Mesendoderm (in vitro differentiated cells): Measurements from ENCODE around the gene FCN2.

Experiments used
- DNase-seq: peaks from one replicate; pipeline ENCODE4 v3.0.0; 2013
- H2AK5ac ChIP-seq: 2 replicates; pipeline ENCODE4 v1.6.1; 2013; ENCODE audit warnings: low read length, inconsistent platforms
- H2BK120ac ChIP-seq: 2 replicates; pipeline ENCODE4 v1.6.1; 2013; ENCODE audit warnings: low read depth, mild to moderate bottlenecking, low read length, moderate library complexity, mixed read lengths
- H2BK15ac ChIP-seq: replicated peaks from 2 replicates; pipeline ENCODE4 v1.6.1; 2013; ENCODE audit warnings: low read depth, mild to moderate bottlenecking, moderate library complexity
- H2BK5ac ChIP-seq: 2 replicates; pipeline ENCODE4 v1.6.1; 2013; ENCODE audit warnings: low read length, inconsistent platforms
- H3K18ac ChIP-seq: 2 replicates; pipeline ENCODE4 v1.6.1; 2013; ENCODE audit warnings: mild to moderate bottlenecking, low read length, mixed read lengths
- H3K23ac ChIP-seq: one replicate; pipeline ENCODE4 v1.6.1; 2013; ENCODE audit warnings: low read length
- H3K27ac ChIP-seq: 2 replicates; pipeline ENCODE4 v1.5.1; 2013; ENCODE audit warnings: low read depth, mild to moderate bottlenecking, inconsistent platforms, low read length, moderate library complexity
- H3K27me3 ChIP-seq: 2 replicates; pipeline ENCODE4 v1.6.1; 2013; ENCODE audit warnings: low read length, control low read depth, mild to moderate bottlenecking, inconsistent platforms; ENCODE audit not compliant: insufficient read depth, poor library complexity
- H3K36me3 ChIP-seq: 2 replicates; pipeline ENCODE4 v1.6.1; 2013; ENCODE audit warnings: low read length, inconsistent platforms; ENCODE audit not compliant: control insufficient read depth, insufficient read depth
- H3K4ac ChIP-seq: one replicate; pipeline ENCODE4 v1.6.1; 2013; ENCODE audit warnings: low read depth, mild to moderate bottlenecking, low read length, moderate library complexity
- H3K4me1 ChIP-seq: 2 replicates; pipeline ENCODE4 v1.6.1; 2013; ENCODE audit warnings: low read depth, low read length, inconsistent platforms; ENCODE audit not compliant: control insufficient read depth
- H3K4me2 ChIP-seq: 2 replicates; pipeline ENCODE4 v1.6.1; 2013; ENCODE audit warnings: low read length
- H3K4me3 ChIP-seq: 2 replicates; pipeline ENCODE4 v1.5.1; 2013; ENCODE audit warnings: mild to moderate bottlenecking, low read length
- H3K56ac ChIP-seq: one replicate; pipeline ENCODE4 v1.6.1; 2013; ENCODE audit warnings: low read length
- H3K79me1 ChIP-seq: 2 replicates; pipeline ENCODE4 v1.6.1; 2013; ENCODE audit warnings: low read length, inconsistent platforms
- H3K79me2 ChIP-seq: 2 replicates; pipeline ENCODE4 v1.6.1; 2013; ENCODE audit warnings: mild to moderate bottlenecking, low read length; ENCODE audit not compliant: control insufficient read depth, insufficient read depth
- H3K9ac ChIP-seq: 2 replicates; pipeline ENCODE4 v1.6.1; 2013; ENCODE audit warnings: low read length, inconsistent platforms
- H4K5ac ChIP-seq: one replicate; pipeline ENCODE4 v1.6.1; 2013; ENCODE audit warnings: low read length
- H4K8ac ChIP-seq: one replicate; pipeline ENCODE4 v1.6.1; 2013; ENCODE audit warnings: low read depth, mild to moderate bottlenecking, control low read depth, low read length, moderate library complexity
- WGBS: extraction: QIAGEN DNeasy Blood & Tissue Kit; methylation state at CpG from one replicate; pipeline ENCODE4 v1.1.7; 2013; ENCODE audit warnings: low lambda C conversion rate, missing lambda C conversion rate; ENCODE audit not compliant: insufficient coverage; ENCODE audit errors: extremely low coverage; 5-methylcytosine and 5-hydroxymethylcytosine counted together

FCN2 gene

DNA sequence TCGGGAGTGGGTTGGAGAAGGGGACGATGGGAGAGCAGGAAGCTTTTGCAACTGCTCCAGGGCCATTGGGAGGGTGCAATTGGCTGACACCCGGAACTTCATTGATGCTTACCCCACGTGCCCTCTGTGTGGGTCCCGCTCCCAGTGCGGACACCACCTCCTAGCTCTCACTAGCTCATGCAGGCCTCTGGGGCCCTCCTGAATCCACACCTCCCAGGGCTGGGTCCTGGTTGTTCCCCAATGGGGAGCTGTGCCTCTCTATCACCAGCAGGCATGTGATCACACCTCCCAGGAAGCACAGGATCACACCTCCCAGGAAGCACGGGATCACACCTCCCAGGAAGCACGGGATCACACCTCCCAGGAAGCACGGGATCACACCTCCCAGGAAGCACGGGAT is 32.1 kb upstream of the FCN2 start:
- Histone ChIP-seq H3K4me2 (no peak overlapping the region), H3K4me3 (no peak overlapping the region), H3K18ac (no peak overlapping the region), H3K79me2 (no peaks in the 10 kb centered on the region), H3K27me3 (no peaks in the 10 kb centered on the region), H3K27ac (no peak overlapping the region), H3K4ac (no peak overlapping the region), H3K79me1 (no peaks in the 10 kb centered on the region), H2BK5ac (no peak overlapping the region), H3K9ac (no peak overlapping the region), H3K56ac (no peak overlapping the region), H4K5ac (no peak overlapping the region), H3K36me3 (peaks cover 2% of the 10 kb centered on the region), H3K4me1 (no peaks in the 10 kb centered on the region), H2BK15ac (no peak overlapping the region), H2AK5ac (no peak overlapping the region), H4K8ac (no peak overlapping the region), H3K23ac (no peak overlapping the region), H2BK120ac (no peak overlapping the region)
- no peak for DNase-seq
- no CpG with 5 or more reads among the region's 10 CpGs for WGBS

DNA sequence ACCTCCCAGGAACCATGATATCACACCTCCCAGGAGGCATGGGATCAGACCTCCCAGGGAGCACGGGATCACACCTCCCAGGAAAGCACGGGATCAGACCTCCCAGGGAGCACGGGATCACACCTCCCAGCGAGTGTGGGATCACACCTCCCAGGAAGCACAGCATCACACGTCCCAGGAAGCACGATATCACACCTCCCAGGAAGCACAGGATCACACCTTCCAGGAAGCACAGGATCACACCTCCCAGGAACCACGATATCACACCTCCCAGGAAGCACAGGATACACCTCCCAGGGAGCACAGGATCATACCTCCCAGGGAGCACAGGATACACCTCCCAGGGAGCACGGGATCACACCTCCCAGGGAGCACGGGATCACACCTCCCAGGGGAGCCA is 30.0 kb upstream of the FCN2 start:
- Histone ChIP-seq H3K4me3 (no peak overlapping the region), H2BK5ac (no peak overlapping the region), H3K4me2 (no peak overlapping the region), H3K27ac (no peak overlapping the region), H3K9ac (no peak overlapping the region), H4K8ac (no peak overlapping the region), H3K79me2 (no peaks in the 10 kb centered on the region), H3K4me1 (no peaks in the 10 kb centered on the region), H4K5ac (no peak overlapping the region), H2BK15ac (no peak overlapping the region), H3K4ac (no peak overlapping the region), H2AK5ac (no peak overlapping the region), H2BK120ac (no peak overlapping the region), H3K27me3 (no peaks in the 10 kb centered on the region), H3K36me3 (no peaks in the 10 kb centered on the region), H3K79me1 (no peaks in the 10 kb centered on the region), H3K23ac (no peak overlapping the region), H3K18ac (no peak overlapping the region), H3K56ac (no peak overlapping the region)
- no peak for DNase-seq
- no CpG with 5 or more reads among the region's 9 CpGs for WGBS

DNA sequence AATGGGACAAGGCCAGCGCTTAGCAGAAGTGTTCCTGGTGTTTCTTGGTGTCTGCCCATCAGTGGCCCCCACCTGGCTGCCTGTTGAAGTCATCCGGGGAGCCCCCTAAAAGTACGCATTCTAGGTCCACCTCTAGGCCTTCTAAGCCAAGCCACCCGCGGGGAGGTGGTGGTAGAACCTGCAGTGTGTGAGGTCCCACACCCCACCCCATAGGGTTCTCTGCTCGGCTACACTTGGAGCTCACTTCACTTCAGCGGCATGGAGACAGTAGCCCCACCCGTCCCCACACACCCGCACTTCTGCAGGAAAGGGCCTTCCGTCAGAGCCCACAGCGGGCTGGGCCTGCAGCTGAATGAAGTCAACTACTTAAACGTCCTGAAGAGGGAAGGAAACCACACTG is 29.6 kb upstream of the FCN2 start:
- Histone ChIP-seq H2AK5ac (no peak overlapping the region), H3K27ac (no peak overlapping the region), H3K4me2 (no peak overlapping the region), H4K5ac (no peak overlapping the region), H3K4me1 (no peaks in the 10 kb centered on the region), H2BK120ac (no peak overlapping the region), H3K79me1 (no peaks in the 10 kb centered on the region), H3K18ac (no peak overlapping the region), H2BK5ac (no peak overlapping the region), H3K36me3 (no peaks in the 10 kb centered on the region), H3K4me3 (no peak overlapping the region), H2BK15ac (no peak overlapping the region), H3K23ac (no peak overlapping the region), H3K56ac (no peak overlapping the region), H3K4ac (no peak overlapping the region), H3K27me3 (no peaks in the 10 kb centered on the region), H3K9ac (no peak overlapping the region), H4K8ac (no peak overlapping the region), H3K79me2 (no peaks in the 10 kb centered on the region)
- no peak for DNase-seq
- WGBS = no CpG with 5 or more reads among the region's 12 CpGs

DNA sequence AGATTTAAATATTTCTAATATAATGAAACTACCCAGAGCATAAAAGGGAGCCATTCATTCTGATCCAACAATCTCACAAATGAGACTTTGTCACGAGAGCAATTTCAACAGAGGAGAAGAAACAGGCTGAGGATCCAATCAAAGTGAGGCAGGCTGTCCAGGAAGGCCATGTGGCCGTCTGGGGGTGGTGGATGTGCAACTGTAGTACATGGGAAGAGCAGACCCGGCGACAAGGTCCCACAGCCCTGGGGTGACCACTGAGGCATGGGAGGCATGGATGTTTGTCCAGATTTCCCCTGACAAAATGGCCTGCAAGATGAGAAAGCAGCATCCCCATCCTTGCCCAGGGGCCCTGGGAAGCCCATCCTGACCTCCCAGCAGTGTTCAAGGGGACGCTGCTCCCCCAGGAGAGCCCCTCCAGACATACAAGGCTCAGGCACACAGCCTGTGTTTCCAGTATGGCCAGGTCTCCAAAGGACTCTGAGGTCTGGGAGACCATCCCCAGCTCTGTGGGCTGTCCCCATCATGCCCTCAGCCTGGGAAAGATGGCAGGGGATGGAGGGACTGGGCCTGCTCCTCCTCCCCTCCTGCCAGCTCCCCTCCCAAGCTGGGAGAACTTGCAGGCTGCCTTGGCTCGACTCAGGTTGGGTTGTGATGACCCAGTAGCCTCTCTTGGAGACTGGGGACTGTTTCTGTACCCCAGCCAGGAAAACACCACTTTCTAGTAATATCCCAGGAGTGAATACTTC is 27.5 kb upstream of the FCN2 start:
- no peaks in the 10 kb centered on the region for H3K79me1 ChIP-seq
- H3K4me2 ChIP-seq = no peak overlapping the region
- no peak overlapping the region for H3K18ac ChIP-seq
- no peak overlapping the region for H3K27ac ChIP-seq
- H4K5ac ChIP-seq = no peak overlapping the region
- no peaks in the 10 kb centered on the region for H3K27me3 ChIP-seq
- no CpG with 5 or more reads among the region's 6 CpGs for WGBS
- no peak overlapping the region for H2AK5ac ChIP-seq
- DNase-seq = no peak
- no peak overlapping the region for H3K56ac ChIP-seq
- no peak overlapping the region for H2BK5ac ChIP-seq
- H3K4ac ChIP-seq = no peak overlapping the region
- no peaks in the 10 kb centered on the region for H3K79me2 ChIP-seq
- H3K9ac ChIP-seq = no peak overlapping the region
- no peak overlapping the region for H4K8ac ChIP-seq
- no peak overlapping the region for H3K4me3 ChIP-seq
- H3K36me3 ChIP-seq = no peaks in the 10 kb centered on the region
- no peak overlapping the region for H2BK15ac ChIP-seq
- H3K23ac ChIP-seq = no peak overlapping the region
- H2BK120ac ChIP-seq = no peak overlapping the region
- no peaks in the 10 kb centered on the region for H3K4me1 ChIP-seq

DNA sequence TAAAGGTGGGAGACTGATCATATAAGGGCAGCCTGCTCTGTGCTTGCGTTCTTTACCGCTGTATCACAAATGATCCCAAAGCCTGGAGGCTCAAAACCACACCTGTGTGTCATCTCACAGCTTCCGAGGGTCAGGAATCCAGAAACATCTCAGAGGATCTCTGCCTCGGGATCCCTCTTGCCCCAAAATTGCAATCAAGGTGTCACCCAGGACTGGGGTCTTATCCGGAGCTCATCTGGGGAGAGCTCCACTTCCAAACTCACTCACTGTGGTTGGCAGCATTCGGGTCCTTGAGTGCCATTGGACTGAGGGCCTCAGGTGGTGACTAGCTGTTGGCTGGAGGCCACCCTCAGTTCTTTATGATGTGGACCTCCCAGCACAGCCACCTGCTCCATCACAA is 26.7 kb upstream of the FCN2 start:
- Histone ChIP-seq H4K8ac (no peak overlapping the region), H3K56ac (no peak overlapping the region), H4K5ac (no peak overlapping the region), H3K27me3 (no peaks in the 10 kb centered on the region), H3K4me2 (no peak overlapping the region), H3K79me2 (no peaks in the 10 kb centered on the region), H3K4ac (no peak overlapping the region), H3K23ac (no peak overlapping the region), H3K36me3 (no peaks in the 10 kb centered on the region), H2BK15ac (no peak overlapping the region), H3K4me1 (no peaks in the 10 kb centered on the region), H3K79me1 (no peaks in the 10 kb centered on the region), H2BK120ac (no peak overlapping the region), H2AK5ac (no peak overlapping the region), H3K27ac (no peak overlapping the region), H3K18ac (no peak overlapping the region), H3K4me3 (no peak overlapping the region), H2BK5ac (no peak overlapping the region), H3K9ac (no peak overlapping the region)
- DNase-seq = no peak
- WGBS = no CpG with 5 or more reads among the region's 6 CpGs

DNA sequence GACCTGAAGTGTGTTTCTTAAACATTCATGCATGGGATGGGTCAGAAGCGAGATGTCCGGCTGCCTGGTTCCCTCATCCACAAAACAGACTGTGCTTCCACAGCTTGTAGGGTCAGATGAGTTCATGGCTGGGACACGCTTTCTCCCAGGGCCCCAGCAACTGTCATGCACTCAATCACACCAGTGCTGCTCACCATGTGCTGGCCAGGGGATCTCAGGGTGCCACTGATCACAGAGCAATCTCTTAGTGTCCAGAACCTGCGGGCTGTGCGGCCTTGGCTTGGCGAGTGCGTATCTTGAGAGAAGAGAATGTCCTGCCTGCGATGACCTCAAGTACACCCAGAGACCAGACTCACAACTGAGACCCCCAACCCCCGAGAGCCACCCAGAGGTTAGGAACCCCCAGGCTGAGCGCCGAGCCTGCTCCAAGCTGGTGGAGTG is 26.0 kb upstream of the FCN2 start:
- no peak overlapping the region for H2BK120ac ChIP-seq
- H3K27me3 ChIP-seq = no peaks in the 10 kb centered on the region
- no peak overlapping the region for H3K23ac ChIP-seq
- H3K4me2 ChIP-seq = no peak overlapping the region
- H3K4me1 ChIP-seq = no peaks in the 10 kb centered on the region
- H4K5ac ChIP-seq = no peak overlapping the region
- H3K27ac ChIP-seq = no peak overlapping the region
- H3K79me2 ChIP-seq = no peaks in the 10 kb centered on the region
- no peak overlapping the region for H2BK5ac ChIP-seq
- H3K36me3 ChIP-seq = no peaks in the 10 kb centered on the region
- no peak overlapping the region for H2AK5ac ChIP-seq
- H3K9ac ChIP-seq = no peak overlapping the region
- no peak overlapping the region for H3K18ac ChIP-seq
- no peak overlapping the region for H4K8ac ChIP-seq
- H3K4me3 ChIP-seq = no peak overlapping the region
- H2BK15ac ChIP-seq = no peak overlapping the region
- no peak for DNase-seq
- no peak overlapping the region for H3K4ac ChIP-seq
- no peaks in the 10 kb centered on the region for H3K79me1 ChIP-seq
- WGBS = no CpG with 5 or more reads among the region's 11 CpGs
- H3K56ac ChIP-seq = no peak overlapping the region
